Caco-2 (cell line): ENCODE data around the gene HTRA3. TPM values are rescaled to one million over a fixed set of nuclear protein-coding genes. Genes with fewer than 3 reads are reported as not detected.

ENCODE experiments used
- BruUV-seq: library from RNA; stranded (reverse); fragments of 400-500 nt; replicated peaks from 2 replicates; lab custom pipeline; 2021; lab: Mats Ljungman, UMichigan
- CTCF ChIA-PET: fragments of 300-600 bp; sonication (Branson Sonifier 250); formaldehyde crosslinking; loops from one replicate; lab custom pipeline; 2022; ENCODE audit warnings: antibody characterized with exemption; lab: Charles Lee
- POLR2A ChIA-PET: fragments of 300-600 bp; sonication (Branson Sonifier 250); formaldehyde crosslinking; loops from one replicate; lab custom pipeline; 2022; ENCODE audit warnings: antibody characterized with exemption; lab: Charles Lee
- DNase-seq, 2 experiments: peaks; one replicate each; pipeline versions ENCODE4 v3.0.0 to v3.0.0-alpha.2; 2020 to 2022
- H3K27me3 ChIP-seq: replicated peaks from 2 replicates; pipeline ENCODE4 v1.6.0; 2011; ENCODE audit warnings: low read length; ENCODE audit not compliant: control insufficient read depth, insufficient read depth
- H3K36me3 ChIP-seq: 2 replicates; pipeline ENCODE4 v1.5.1; 2011; ENCODE audit warnings: low read length; ENCODE audit not compliant: control insufficient read depth, insufficient read depth
- H3K4me1 ChIP-seq: fragments of 250-450 bp; sonication (Bioruptor Pico); 2 replicates; pipeline ENCODE4 v1.5.1; 2020; ENCODE audit warnings: mild to moderate bottlenecking
- H3K4me3 ChIP-seq: 2 replicates; pipeline ENCODE4 v1.5.1; 2011; ENCODE audit warnings: low read depth, mild to moderate bottlenecking, control low read depth, low read length
- H3K9me3 ChIP-seq: fragments of 250-450 bp; sonication (Bioruptor Pico); 2 replicates; pipeline ENCODE4 v1.5.1; 2020; ENCODE audit warnings: mild to moderate bottlenecking, moderate library complexity
- H3K27ac Mint-ChIP-seq: one replicate; pipeline ENCODE4 v1.8.0; 2022; ENCODE audit warnings: mixed read lengths; ENCODE audit not compliant: unreplicated experiment
- H3K27me3 Mint-ChIP-seq: one replicate; pipeline ENCODE4 v1.8.0; 2022; ENCODE audit warnings: mixed read lengths; ENCODE audit not compliant: insufficient read depth, unreplicated experiment
- H3K36me3 Mint-ChIP-seq: one replicate; pipeline ENCODE4 v1.8.0; 2022; ENCODE audit warnings: mild to moderate bottlenecking, mixed read lengths; ENCODE audit not compliant: insufficient read depth, unreplicated experiment
- H3K4me1 Mint-ChIP-seq: one replicate; pipeline ENCODE4 v1.8.0; 2022; ENCODE audit warnings: low read depth, mixed read lengths; ENCODE audit not compliant: unreplicated experiment
- H3K4me3 Mint-ChIP-seq: one replicate; pipeline ENCODE4 v1.8.0; 2022; ENCODE audit warnings: mild to moderate bottlenecking, moderate library complexity, mixed read lengths; ENCODE audit not compliant: unreplicated experiment
- H3K9me3 Mint-ChIP-seq: one replicate; pipeline ENCODE4 v1.8.0; 2022; ENCODE audit warnings: mixed read lengths; ENCODE audit not compliant: unreplicated experiment
- intact Hi-C: fragments of 100-400 bp; cut with micrococcal nuclease; formaldehyde crosslinking; loops from one replicate; pipeline ENCODE4 v1.10.0; 2022; ENCODE audit not compliant: unreplicated experiment
- total RNA-seq: library from RNA; stranded (reverse); gene quantifications from 2 replicates; pipeline ENCODE4 v1.2.3, GENCODE V29; 2022
- TF ChIP-seq, protein P1 (sequence below), 2 experiments: fragments of 200-600 bp in 1 of 2; IDR thresholded peaks; 1 replicate in 1 of 2; 2 replicates in 1 of 2; pipeline versions ENCODE4 v1.5.1 to v1.8.0; 2011 to 2022; ENCODE audit warnings: antibody characterized with exemption in 1 of 2, control low read depth in 1 of 2, inconsistent platforms in 1 of 2, low read depth in 1 of 2, low read length in 1 of 2, mild to moderate bottlenecking in 1 of 2, moderate library complexity in 1 of 2; ENCODE audit not compliant: insufficient read depth in 1 of 2, severe bottlenecking in 1 of 2, unreplicated experiment in 1 of 2

HTRA3 gene
- total RNA-seq, 1 experiment from 2014 or later: 0.66 TPM

- no TSS peak for BruUV-seq
- no peaks in the 10 kb centered on the region for H3K36me3 Mint-ChIP-seq
- intact Hi-C loops: loop anchor here (1.0 to 2.0 kb wide), 2 partner anchors 40 to 61 kb away; partner anchors contain the start of gene SH3TC1
- CTCF ChIA-PET: interaction anchor here (0.8 to 4.2 kb wide), 2 partner anchors 39 to 62 kb away, joined by 3 to 30 read pairs; partner anchors contain the start of gene SH3TC1
- H3K9me3 Mint-ChIP-seq: no peaks in the 10 kb centered on the region
- no peak overlapping the region for H3K4me3 Mint-ChIP-seq
- peak; percentile 83 to 92 for DNase-seq
- H3K27me3 Mint-ChIP-seq: no peaks in the 10 kb centered on the region
- no peak overlapping the region for H3K27ac Mint-ChIP-seq
- H3K27me3 ChIP-seq: no peaks in the 10 kb centered on the region
- H3K36me3 ChIP-seq: peaks cover 1% of the 10 kb centered on the region
- TF ChIP-seq, protein P1, sequence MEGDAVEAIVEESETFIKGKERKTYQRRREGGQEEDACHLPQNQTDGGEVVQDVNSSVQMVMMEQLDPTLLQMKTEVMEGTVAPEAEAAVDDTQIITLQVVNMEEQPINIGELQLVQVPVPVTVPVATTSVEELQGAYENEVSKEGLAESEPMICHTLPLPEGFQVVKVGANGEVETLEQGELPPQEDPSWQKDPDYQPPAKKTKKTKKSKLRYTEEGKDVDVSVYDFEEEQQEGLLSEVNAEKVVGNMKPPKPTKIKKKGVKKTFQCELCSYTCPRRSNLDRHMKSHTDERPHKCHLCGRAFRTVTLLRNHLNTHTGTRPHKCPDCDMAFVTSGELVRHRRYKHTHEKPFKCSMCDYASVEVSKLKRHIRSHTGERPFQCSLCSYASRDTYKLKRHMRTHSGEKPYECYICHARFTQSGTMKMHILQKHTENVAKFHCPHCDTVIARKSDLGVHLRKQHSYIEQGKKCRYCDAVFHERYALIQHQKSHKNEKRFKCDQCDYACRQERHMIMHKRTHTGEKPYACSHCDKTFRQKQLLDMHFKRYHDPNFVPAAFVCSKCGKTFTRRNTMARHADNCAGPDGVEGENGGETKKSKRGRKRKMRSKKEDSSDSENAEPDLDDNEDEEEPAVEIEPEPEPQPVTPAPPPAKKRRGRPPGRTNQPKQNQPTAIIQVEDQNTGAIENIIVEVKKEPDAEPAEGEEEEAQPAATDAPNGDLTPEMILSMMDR (IDR thresholded peaks at IDR 0.05; ENCODE audit: insufficient read depth in 1 of 2, low read depth in 1 of 2, low read length in 1 of 2, severe bottlenecking in 1 of 2, unreplicated experiment in 1 of 2): peak; percentile 43 to 63
- H3K4me1 Mint-ChIP-seq: peaks cover 6% of the 10 kb centered on the region
- peaks cover 33% of the 10 kb centered on the region for H3K4me1 ChIP-seq
- no peaks in the 10 kb centered on the region for H3K9me3 ChIP-seq
- no peak overlapping the region for H3K4me3 ChIP-seq
- POLR2A ChIA-PET: no interaction called here
Observed at GRCh38 chr4:8238515-8239053, 31.0 kb upstream of the HTRA3 start.

- no peak overlapping the region for H3K27ac Mint-ChIP-seq
Observed at GRCh38 chr4:8239226-8239625, 30.3 kb upstream of the HTRA3 start.

DNA sequence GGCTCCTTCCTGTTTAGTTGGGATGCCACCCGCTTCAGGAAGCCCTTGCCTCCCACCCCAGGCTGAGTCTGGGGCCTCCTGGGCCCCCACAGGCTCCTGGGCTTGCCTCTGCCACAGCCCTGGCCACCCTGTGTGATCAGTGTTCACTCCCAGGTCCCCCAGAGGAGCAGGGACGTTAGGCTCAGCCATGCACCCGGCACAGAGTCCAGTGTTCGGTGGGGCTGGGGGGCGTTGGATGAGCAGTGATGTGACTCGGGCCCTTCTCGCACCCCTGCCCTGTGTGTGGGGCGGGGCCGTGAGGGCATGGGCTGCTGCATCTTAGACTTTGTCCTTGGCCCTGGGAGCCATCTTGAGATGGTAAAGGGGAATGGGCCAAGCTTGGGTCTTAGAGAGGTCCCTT, 29.9 kb upstream of the HTRA3 start:
- Histone ChIP-seq H3K27me3 (no peaks in the 10 kb centered on the region), H3K9me3 (no peaks in the 10 kb centered on the region), H3K4me1 (peaks cover 33% of the 10 kb centered on the region), H3K4me3 (no peak overlapping the region), H3K36me3 (peaks cover 1% of the 10 kb centered on the region)
- peaks cover 6% of the 10 kb centered on the region for H3K4me1 Mint-ChIP-seq
- ChIA-PET CTCF (interaction anchor here (4.2 kb wide), 1 partner anchor 63 kb away, joined by 30 read pairs; no protein-coding TSS in a partner anchor), POLR2A (no interaction called here)
- BruUV-seq: no TSS peak
- intact Hi-C loops: loop anchor here (2.0 kb wide), 1 partner anchor 41 kb away; the partner anchor contains the start of gene SH3TC1
- H3K27ac Mint-ChIP-seq: no peak overlapping the region
- no peaks in the 10 kb centered on the region for H3K9me3 Mint-ChIP-seq
- H3K27me3 Mint-ChIP-seq: no peaks in the 10 kb centered on the region
- TF ChIP-seq, protein P1 (IDR thresholded peaks at IDR 0.05; ENCODE audit: insufficient read depth in 1 of 2, low read depth in 1 of 2, low read length in 1 of 2, severe bottlenecking in 1 of 2, unreplicated experiment in 1 of 2): no peak
- no peak overlapping the region for H3K4me3 Mint-ChIP-seq
- no peak for DNase-seq
- H3K36me3 Mint-ChIP-seq: no peaks in the 10 kb centered on the region

More at GRCh38 chr4:8239226-8239625, 30.3 kb upstream of the HTRA3 start:
- Histone ChIP-seq H3K27me3 (no peaks in the 10 kb centered on the region), H3K36me3 (peaks cover 1% of the 10 kb centered on the region), H3K4me3 (no peak overlapping the region), H3K4me1 (peaks cover 33% of the 10 kb centered on the region), H3K9me3 (no peaks in the 10 kb centered on the region)
- TF ChIP-seq, protein P1 (IDR thresholded peaks at IDR 0.05; ENCODE audit: insufficient read depth in 1 of 2, low read depth in 1 of 2, low read length in 1 of 2, severe bottlenecking in 1 of 2, unreplicated experiment in 1 of 2): no peak
- Mint-ChIP-seq H3K4me1 (peaks cover 6% of the 10 kb centered on the region), H3K9me3 (no peaks in the 10 kb centered on the region), H3K36me3 (no peaks in the 10 kb centered on the region), H3K27me3 (no peaks in the 10 kb centered on the region), H3K4me3 (no peak overlapping the region)
- BruUV-seq: no TSS peak
- intact Hi-C loops: loop anchor here (2.0 kb wide), 1 partner anchor 40 kb away; the partner anchor contains the start of gene SH3TC1
- DNase-seq: no peak
- ChIA-PET CTCF (interaction anchor here (4.2 kb wide), 1 partner anchor 62 kb away, joined by 30 read pairs; no protein-coding TSS in a partner anchor), POLR2A (no interaction called here)
